22Rv1 (cell line): Measurements from ENCODE around the gene TNFRSF21.
"Not testable (repeated sequence)": the region's sequence is repeated elsewhere in the genome, so short reads cannot be mapped to it uniquely, and the experiment has no call there.

Experiments used
- H3K27ac ChIP-seq: fragments of 450-650 bp; 2 replicates; pipeline ENCODE4 v1.5.1; 2017
- ZFX ChIP-seq: fragments of 450-650 bp; IDR thresholded peaks from 2 replicates; pipeline ENCODE4 v1.6.1; 2017; ENCODE audit warnings: antibody characterized with exemption, borderline replicate concordance
- TF ChIP-seq, protein P1 (sequence below): fragments of 450-650 bp; IDR thresholded peaks from 2 replicates; pipeline ENCODE4 v1.5.1; 2017; ENCODE audit warnings: mild to moderate bottlenecking

TNFRSF21 gene

DNA sequence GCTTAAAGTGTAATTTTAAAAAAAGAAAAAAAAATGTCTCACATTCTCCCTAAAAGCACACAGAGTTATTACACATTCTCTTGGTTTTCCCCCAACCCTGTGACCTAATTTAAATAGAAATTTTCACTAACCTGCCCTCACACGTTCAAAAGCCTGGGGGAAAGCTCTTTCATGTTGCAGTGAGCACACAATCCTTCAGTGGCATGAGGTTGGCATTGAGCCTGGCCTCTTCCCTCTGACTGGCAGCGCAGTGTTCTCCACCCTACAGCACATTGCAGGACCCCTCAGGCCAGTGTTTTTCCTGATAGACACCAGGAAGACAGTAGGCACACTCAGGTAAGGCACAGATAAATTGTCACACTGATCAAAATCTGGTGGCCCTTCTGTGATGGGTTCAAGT lies 34.1 kb downstream of the TNFRSF21 start:
- no peak overlapping the region for H3K27ac ChIP-seq
- TF ChIP-seq, protein P1, sequence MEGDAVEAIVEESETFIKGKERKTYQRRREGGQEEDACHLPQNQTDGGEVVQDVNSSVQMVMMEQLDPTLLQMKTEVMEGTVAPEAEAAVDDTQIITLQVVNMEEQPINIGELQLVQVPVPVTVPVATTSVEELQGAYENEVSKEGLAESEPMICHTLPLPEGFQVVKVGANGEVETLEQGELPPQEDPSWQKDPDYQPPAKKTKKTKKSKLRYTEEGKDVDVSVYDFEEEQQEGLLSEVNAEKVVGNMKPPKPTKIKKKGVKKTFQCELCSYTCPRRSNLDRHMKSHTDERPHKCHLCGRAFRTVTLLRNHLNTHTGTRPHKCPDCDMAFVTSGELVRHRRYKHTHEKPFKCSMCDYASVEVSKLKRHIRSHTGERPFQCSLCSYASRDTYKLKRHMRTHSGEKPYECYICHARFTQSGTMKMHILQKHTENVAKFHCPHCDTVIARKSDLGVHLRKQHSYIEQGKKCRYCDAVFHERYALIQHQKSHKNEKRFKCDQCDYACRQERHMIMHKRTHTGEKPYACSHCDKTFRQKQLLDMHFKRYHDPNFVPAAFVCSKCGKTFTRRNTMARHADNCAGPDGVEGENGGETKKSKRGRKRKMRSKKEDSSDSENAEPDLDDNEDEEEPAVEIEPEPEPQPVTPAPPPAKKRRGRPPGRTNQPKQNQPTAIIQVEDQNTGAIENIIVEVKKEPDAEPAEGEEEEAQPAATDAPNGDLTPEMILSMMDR: no peak
- TF ChIP-seq ZFX: no peak

DNA sequence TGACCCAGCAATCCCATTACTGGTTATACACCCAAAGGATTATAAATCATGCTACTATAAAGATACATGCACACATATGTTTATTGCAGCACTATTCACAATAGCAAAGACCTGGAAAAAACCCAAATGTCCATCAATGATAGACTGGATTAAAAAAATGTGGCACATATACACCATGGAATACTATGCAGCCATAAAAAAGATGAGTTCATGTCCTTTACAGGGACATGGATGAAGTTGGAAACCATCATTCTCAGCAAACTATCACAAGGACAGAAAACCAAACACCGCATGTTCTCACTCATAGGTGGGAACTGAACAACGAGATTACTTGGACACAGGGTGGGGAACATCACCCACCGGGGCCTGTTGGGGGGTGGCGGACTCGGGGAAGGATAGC lies 34.6 kb downstream of the TNFRSF21 start:
- H3K27ac ChIP-seq: not testable (repeated sequence)

DNA sequence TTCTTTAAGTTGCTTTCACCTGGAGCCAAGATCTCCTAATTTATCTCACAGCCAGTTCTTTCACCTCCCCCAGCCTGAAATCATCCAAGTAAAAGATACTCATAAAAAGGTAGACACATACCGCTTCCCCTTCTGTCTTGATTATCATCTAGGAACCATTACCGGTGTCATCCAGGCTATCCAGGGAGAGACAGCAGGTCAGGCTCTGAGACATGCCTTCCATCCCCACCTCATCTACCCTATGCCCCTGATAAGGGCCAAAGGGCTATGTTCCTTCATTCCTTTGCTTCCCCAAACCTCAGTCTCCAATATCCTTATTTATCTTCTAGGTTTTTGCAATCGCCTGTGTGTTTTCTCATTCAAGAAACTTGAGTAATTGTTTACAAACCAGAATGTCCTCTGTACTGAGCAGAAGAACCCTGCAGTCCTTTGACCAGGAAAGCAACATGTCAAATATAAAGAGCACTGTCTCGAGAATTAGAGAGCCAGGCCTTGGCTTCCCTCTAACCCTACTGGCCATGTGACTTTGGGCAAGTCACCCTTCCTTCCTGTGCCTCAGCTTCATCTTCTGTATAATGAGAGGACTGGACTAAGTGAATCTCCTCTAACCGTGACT lies 41.0 kb downstream of the TNFRSF21 start:
- TF ChIP-seq ZFX: no peak
- TF ChIP-seq, protein P1: no peak
- H3K27ac ChIP-seq: no peak overlapping the region

DNA sequence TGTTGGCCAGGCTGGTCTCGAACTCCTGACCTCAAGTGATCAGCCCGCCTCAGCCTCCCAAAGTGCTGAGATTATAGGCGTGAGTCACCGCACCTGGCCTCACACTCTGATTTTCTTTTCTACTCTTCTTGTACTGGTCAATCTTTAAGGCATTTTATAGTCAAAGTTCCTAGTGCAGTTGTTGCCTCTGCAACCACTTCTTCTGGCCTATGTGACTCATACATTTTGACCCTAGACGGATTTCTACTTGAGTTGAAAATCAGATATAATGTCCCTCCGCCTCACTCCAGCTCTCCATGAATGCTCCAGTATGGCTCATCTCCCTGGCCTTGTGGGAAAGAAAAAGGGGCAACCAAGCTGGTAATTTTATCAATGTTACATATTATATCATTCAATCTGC lies 42.4 kb downstream of the TNFRSF21 start:
- no peak overlapping the region for H3K27ac ChIP-seq
- TF ChIP-seq, protein P1: no peak
- TF ChIP-seq ZFX: no peak

DNA sequence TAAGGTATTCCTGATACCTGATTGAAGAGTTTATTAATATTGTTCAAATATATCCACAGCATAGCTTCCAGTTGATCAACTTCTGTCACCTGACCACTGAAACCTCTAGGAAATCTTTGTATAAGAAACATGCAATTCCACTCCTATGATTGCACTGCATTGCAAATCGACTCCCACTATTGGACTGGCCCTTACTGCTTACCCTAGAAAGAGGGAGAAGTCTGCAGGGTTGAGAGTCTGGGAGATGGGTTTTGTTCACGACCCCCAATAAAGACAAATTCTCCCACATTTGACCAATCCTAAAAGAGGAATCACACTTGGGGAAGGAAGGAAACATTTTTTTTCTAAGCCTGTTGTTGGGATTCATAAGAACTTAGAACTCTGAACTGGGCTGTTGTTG lies 43.7 kb downstream of the TNFRSF21 start:
- TF ChIP-seq, protein P1: no peak
- no peak for TF ChIP-seq ZFX
- no peak overlapping the region for H3K27ac ChIP-seq

DNA sequence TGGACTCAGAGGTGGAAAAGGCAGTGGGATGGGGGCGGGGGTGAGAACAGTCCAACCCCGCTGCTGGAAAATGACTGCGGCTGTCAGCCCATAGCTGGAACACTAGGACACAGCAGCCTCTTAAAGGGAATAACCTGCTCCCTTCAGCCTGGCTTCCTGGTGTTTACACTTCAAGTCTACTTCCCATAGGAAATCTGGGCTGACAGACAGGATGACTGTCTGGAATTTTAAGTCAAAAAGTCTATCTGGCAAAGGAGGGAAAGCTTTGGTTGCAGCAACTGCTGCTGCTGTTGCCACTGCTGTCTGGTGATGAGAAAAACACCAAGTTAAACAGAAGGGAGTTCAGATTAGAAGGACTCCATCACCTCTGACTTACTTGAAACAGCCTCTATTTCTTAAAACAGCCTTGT lies 44.9 kb downstream of the TNFRSF21 start:
- no peak overlapping the region for H3K27ac ChIP-seq
- TF ChIP-seq, protein P1: no peak
- TF ChIP-seq ZFX: no peak

DNA sequence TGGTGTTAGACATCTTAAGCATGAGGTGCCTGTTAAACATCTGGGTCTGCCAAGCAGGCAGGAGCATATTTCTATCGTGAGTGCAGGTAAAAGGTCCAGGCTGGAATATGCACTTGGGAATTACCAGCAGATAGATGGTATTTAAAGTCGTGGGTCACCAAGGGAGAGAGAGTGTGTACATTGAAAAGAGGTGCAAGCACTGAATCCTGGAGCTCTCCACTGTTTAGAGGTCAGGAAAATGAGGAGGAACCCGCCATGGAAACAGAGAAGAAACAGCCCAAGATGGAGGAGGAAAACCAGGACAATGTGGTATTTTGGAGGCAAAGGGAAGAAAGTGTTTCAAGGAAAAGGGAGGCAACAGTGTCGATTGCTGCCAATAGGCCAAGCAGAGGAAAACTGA lies 46.4 kb downstream of the TNFRSF21 start:
- H3K27ac ChIP-seq: no peak overlapping the region
- TF ChIP-seq ZFX: no peak
- TF ChIP-seq, protein P1: no peak

DNA sequence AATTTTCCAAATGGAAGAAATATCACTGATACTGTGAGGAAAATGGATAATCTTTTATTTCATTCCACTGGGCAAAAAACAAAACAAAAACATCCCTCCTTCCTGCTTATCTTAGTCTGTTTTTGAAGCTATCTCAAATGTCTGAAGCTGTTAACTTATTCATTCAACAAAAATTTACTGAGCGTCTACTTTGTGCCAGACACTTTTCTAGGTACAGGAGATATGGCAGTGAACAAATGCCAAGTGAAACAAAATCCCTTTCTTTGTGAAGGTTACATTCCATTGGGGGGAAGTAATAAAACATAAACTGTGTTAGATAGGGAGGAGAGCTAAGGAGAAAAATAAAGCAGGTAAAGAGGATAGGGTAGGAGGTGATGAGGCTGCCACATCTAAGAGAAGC lies 47.5 kb downstream of the TNFRSF21 start:
- TF ChIP-seq, protein P1: no peak
- no peak for TF ChIP-seq ZFX
- no peak overlapping the region for H3K27ac ChIP-seq
